Raji (cell line): Measurements from ENCODE around the gene PM20D2.

Experiments
- POLR2A ChIP-seq: IDR thresholded peaks from 2 replicates; pipeline ENCODE4 v1.6.1; 2011; ENCODE audit warnings: low read depth, low read length, control low read depth; ENCODE audit not compliant: insufficient read depth

Gene PM20D2

GRCh38 chr6:89138173-89138572 lies 7.7 kb upstream of the PM20D2 start:
- no peak for TF ChIP-seq POLR2A

DNA sequence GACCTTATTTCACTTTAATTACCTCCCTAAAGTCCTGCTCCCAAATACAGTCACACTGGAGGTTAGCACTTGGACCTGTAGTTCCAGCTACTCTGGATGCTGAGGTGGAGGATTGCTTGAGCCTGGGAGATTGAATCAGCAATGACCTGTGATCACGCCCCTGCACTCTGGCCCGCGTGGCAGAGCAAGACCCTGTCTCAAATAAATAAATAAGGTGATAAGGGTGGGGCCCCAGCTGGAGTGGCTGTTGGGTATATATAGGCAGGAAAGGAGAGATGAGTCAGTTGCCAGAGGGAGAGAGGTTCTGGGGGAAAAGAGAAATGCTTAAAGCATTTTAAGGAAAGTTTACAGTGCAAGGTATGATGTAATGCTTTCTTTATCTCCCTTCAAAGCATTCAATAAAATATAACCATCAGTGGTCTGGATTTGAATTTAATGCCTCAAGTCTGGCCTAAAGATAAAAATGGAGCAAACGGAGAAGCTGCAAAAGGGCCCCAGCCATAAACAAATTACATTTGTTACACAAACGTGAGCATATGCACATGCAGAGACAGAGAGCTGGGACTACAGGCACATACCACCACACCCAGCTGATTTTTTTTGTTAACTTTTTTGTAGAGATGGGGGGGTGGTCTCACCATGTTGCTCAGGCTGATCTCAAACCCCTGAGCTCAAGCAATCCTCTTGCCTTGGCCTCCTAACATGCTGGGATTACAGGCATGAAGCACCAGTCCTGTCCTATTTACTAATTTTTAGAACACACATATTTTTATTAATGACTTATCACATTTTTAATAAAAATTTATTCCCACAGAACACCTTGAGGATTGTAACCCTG lies 6.1 kb upstream of the PM20D2 start:
- no peak for TF ChIP-seq POLR2A

DNA sequence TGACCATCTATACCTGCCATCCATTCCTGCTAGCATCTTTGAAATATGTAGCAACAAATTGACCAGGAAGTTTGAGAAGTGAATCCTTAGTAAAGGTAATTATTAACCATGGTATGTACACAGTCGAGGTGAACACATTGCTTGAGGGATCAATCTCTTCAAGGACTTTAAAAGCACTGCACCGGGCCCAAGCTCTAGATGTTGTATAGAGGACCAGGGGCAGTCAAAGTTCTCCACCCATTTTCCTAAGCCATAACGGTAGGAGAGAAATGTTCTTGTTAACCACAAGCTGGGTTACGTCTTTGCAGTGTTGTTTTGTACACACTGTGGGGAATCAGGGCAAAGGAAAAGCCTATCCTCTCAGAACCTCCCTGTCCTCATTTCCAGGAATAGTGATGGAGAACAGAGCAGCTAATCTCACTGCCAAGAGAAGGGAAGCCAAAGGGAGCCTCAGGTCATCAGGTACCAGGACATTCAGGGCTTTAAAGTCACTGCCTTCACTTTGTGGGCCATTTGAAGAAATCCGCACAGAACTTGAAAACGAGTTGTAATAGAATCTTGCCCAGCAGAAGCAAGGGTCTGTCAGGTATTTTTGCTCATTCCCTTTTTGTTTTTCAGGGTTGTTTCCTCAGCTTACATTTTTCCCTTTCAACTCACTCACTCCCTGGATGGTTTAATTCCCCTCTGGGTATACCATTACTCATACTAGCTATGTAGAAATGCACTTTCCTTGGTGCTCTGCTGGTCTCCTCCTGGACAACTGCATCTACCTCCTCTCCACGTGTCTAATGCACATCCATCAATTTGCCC lies 5.3 kb upstream of the PM20D2 start:
- no peak for TF ChIP-seq POLR2A

DNA sequence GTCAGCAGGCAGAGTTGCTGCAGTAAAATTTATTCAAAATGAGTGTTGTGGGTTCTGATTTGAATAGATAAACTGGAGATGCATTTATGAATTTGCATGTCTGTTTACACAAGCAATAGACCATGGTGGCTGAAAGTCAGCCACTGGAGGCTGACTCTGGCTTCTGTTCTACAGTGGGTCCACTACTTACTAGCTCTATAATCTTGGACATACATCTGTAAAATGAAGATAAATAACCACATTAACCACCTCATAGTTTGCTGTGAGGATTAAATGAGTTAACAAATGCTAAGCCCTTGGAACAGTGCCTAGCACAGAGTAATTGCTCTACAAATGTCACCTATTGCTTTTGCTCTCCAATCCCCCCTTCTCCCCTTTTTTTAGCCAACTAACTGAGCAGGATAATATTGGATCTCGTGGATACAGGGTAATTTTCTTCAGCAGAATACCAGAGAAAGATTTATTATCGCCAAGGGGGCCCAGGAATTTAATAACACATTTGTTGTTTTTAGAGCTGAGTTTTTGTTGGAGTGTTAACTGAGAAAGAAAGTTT lies 1.4 kb upstream of the PM20D2 start:
- 0 out of 2 replicates have a peak, but pooled peaks have one; percentile 22 for TF ChIP-seq POLR2A

DNA sequence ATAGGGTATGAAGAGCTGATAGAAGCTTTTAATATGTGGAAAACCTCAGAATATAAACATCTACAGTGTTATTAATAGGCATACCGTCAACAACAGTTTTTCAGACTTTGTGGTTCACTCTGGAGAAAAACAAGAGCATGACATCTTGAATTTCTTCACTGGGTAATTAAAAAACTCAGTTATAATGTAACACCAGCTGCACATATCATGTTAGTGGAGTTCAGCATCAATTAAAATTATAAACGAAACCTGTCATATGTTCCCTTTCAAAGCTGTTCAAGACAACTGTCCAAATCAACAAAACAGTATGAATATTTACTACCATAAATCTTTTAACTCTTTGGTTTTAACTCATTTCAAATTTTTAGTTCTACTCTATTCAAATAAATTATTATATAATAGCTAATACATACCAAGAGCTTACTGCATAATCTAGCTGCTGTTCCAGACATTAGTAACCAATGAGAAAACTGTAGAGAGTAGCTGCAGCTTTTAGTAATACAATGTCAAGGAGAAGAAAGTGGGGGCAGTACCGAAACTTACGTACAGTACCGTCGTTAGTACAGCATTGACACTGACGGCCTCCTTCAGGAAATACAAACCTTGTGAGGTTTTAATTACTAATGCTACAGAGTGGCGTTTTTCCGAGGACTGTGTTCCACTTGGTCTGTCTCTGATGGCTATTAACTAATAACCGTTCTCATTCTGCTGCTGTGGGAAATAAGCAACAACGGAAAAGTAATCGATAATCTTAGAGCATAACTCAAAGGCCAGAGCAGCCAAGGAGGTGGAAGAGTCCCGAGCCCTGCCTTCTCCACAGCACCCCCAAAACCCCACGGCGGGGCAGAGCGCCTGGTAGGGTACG lies 532 bp upstream of the PM20D2 start:
- no peak for TF ChIP-seq POLR2A

GRCh38 chr6:89146718-89147700 lies 1.2 kb downstream of the PM20D2 start:
- no peak for TF ChIP-seq POLR2A

DNA sequence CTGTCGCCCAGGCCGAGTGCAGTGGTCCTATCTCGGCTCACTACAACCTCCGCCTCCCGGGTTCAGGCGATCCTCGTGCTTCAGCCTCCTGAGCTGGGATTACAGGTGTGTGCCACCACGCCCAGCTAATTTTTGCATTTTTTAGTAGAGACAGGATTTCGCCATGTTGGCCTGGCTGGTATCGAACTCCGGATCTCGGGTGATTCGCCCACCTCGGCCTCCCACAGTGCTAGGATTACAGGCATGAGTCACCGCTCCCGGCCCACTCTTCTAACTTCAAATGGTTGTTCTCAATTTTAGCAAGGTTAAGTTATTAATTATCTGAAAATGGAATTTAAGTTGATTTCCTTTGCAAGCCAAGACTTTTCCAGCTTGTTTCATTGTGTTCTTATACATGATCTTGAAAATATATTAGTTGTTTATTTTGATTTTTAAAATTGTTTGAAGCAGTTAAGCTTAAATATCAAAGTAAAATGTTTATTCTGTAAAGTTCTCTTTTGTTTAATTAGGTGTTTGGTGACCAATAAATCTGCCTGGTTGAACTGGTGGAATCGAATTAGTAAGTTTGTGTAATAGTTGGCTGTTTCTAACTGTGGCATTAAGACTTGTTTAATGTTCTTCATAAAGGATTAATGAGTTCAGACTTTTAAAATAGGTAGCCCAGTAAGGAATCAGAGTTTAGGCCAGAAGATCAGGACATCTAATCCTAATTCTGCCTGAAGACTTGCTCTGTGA lies 2.3 kb downstream of the PM20D2 start:
- no peak for TF ChIP-seq POLR2A

DNA sequence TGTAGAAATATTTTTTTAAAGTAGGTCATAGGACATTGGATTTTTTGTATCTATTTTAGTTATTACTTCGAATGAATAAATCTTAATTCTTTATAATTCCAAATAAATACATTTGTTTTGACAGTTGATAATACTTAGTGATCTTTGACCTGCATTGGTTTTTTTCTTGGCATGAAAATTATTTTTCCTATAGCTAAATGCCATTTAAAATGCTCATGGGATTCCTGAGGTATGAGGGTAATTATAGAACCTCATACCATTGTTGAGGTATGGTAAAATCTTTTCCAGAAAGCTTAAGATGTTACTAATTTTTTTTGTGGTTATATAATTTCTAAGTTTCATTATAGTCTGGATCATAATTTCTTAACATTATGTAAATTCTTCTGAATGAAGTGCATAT lies 8.3 kb downstream of the PM20D2 start:
- TF ChIP-seq POLR2A: no peak

GRCh38 chr6:89160331-89161092 lies 14.7 kb downstream of the PM20D2 start:
- no peak for TF ChIP-seq POLR2A

DNA sequence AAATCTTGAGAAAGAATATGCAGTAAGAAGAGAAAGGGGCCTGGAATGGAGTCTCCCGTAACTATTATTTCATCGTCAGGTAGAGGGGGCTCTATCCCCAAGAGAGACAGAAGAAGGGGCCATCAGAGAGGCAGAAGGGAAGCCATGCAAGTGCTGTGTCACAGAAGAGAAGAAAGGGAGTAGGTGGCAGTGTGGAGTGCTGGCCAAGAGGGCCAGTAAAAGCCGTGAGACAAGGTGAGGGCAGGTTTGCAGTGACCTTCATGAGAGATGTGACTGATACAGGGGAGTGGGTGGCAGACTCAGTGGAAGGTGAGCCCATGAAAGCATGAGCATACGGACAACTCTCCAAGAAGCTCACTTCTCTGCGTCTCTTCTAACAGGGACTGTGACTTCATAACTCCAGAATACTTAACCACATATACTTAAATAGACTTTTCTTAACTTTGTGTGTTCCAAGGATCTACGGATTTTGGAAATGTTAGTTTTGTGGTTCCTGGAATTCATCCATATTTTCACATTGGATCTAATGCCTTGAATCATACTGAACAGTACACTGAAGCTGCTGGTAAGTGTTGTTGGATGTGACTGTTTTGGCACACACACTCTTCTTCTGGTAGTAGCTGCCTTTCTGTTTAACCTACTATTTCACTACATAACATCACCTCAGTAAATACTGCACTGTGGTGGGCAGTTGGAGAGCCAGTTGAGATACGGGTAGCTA lies 15.6 kb downstream of the PM20D2 start:
- TF ChIP-seq POLR2A: no peak

DNA sequence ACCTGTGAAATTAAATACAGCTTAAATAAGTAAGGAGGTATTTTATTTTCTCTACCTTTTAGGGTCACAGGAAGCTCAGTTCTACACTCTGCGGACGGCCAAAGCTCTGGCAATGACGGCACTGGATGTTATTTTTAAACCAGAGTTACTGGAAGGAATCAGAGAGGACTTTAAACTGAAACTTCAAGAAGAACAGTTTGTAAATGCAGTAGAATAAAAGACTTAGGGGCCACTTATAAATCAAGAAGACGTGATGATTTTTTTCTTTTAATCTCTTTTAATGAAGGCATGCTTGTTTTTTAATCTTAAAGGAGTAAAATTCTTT lies 16.2 kb downstream of the PM20D2 start:
- TF ChIP-seq POLR2A: no peak

- TF ChIP-seq POLR2A: no peak
Measured at GRCh38 chr6:89172131-89172530, 26.3 kb downstream of the PM20D2 start.
